HG02623 (cell line): ENCODE data around the gene AFF2.
A peak's percentile ranks its signal among the peaks of the same experiment; 100 is the strongest.

Experiments used
- ATAC-seq: cut with Tn5 transposase; IDR thresholded peaks from one replicate; pipeline ENCODE4 v1.9.1; 2021; ENCODE audit warnings: moderate library complexity; ENCODE audit not compliant: unreplicated experiment

The AFF2 gene

GRCh38 chrX:148909758-148910157 is 409.3 kb downstream of the AFF2 start:
- no peak for ATAC-seq

- ATAC-seq: no peak
Observed at GRCh38 chrX:148913971-148914370, 413.6 kb downstream of the AFF2 start.

DNA sequence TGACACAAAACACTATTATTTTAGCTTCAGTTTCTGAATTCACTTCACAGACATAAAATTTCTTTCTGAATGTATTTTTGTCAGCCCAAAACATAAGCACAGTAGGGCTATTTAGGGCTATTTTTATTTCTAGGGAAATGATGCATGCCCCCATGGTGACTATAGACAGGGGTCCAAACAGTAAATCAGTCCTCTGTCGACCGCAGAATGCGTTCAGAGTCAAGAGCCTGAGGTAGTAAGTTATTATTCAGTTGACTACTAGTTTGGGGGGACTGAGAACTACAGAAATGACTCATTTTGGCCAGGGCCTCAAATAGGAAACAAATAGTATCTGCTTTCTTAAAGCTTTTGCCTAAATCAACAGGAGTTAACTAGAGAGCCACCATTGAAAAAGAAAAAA is 414.4 kb downstream of the AFF2 start:
- ATAC-seq: peak; percentile 80

DNA sequence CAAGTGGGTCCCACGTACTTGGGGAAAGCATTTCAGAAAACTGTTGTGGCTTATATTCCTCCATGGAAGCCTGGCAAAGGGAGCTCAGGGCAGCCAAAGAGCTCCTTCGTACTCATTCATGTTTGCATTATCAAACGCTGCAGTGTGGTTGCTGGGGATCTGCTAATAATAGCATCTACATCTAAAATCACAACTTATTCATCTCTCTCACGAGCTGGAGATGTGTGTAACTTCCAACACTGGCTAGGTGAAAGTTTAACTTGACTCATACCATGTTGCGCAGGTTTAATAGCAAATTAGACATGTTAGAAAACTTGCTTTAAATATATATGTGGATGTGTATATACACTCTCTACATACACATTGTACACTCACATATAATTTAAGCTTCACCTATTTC is 415.1 kb downstream of the AFF2 start:
- ATAC-seq: peak; percentile 20

- no peak for ATAC-seq
Observed at GRCh38 chrX:148917441-148917840, 417.0 kb downstream of the AFF2 start.

GRCh38 chrX:148923631-148924030 is 423.2 kb downstream of the AFF2 start:
- no peak for ATAC-seq

GRCh38 chrX:148926371-148926770 is 426.0 kb downstream of the AFF2 start:
- no peak for ATAC-seq

DNA sequence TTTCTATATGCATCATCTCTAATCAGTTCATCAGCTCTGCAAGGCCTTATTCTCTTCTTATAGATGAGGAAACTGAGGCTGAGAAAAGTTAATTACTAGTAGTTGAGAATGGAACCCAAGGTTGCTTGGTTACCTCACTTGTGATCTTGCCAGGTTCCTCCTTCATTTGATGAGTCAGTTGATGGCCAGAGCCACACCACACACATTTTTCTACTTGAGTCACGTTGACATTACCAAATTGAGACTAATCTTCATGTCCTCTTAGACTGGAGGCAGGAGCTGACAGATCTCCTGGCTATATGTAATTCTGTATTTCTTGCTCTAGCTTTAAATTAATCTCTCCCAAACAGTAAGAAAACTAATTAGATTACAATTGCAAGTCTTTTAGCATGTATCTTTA is 428.4 kb downstream of the AFF2 start:
- ATAC-seq: no peak

DNA sequence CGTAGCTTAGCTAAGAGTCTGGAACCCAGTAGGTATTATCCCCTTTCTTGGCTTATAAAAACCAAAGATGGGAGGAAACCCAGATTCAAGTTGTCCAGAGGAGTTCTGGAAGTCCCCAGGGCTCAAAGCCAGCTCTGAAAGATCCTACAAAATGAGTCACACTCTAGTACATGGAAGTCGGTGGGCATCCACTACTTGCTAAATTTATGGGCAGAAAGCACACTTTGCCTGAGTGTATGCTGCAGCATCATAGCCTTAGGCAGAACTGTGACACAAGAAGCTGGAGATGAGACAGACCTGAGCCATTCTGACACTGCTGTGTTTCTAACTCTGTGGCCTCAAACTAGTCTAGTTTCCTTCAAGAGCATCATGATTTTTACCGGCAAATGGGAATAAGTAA is 429.3 kb downstream of the AFF2 start:
- no peak for ATAC-seq

GRCh38 chrX:148930206-148930729 is 429.9 kb downstream of the AFF2 start:
- no peak for ATAC-seq

- ATAC-seq: no peak
Observed at GRCh38 chrX:148933881-148934280, 433.5 kb downstream of the AFF2 start.

- ATAC-seq: no peak
Observed at GRCh38 chrX:148938348-148938747, 437.9 kb downstream of the AFF2 start.

DNA sequence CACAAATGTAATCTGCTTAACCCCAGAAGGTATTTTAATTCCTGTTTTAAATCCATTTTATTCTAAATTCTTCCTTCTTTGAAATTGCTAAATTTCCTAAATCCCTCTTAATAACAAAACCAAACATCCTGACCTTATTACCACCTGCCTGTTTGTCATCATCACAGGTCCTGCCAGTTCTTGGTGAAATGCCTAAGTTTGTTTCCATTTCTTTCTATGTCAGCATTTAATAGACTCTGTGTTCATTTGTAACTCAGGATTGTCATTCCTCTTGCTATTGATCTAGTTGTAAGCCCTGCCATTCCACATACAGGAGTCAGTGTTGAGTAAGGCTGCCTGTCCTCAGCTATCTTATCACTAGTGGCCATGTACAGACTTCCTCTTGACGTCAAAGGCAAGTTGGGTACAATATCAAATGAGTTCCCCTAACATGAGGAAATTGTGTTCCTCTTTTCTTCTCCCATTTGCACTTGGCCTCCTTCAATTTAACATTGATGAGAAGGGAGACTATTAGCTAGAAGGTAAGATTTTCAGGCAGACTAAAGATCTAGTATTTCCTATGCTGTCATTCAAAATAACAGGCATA is 440.1 kb downstream of the AFF2 start:
- no peak for ATAC-seq

- ATAC-seq: no peak
Observed at GRCh38 chrX:148942754-148943153, 442.3 kb downstream of the AFF2 start.

GRCh38 chrX:148947399-148947975 is 447.1 kb downstream of the AFF2 start:
- ATAC-seq: no peak

- ATAC-seq: no peak
Observed at GRCh38 chrX:148956352-148956751, 455.9 kb downstream of the AFF2 start.

DNA sequence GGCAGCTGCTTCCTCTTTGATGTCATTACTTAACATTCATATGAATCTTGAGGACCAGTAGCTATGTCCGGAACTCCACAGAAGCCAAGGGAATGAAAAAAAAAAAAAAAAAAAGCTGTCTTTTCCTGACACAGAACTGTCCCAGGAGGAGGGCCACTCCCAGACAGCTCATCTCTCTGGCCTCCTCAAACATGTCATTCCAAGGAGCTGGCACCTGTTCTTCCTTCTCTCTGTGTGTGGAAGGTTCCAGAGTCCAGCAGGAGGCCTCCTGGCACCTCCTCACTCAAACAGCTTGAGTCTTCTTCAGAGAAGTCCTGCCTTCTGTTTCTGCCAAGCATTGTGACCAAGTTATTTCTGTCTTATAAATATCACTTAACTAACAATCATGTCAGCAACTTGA is 458.5 kb downstream of the AFF2 start:
- ATAC-seq: no peak

DNA sequence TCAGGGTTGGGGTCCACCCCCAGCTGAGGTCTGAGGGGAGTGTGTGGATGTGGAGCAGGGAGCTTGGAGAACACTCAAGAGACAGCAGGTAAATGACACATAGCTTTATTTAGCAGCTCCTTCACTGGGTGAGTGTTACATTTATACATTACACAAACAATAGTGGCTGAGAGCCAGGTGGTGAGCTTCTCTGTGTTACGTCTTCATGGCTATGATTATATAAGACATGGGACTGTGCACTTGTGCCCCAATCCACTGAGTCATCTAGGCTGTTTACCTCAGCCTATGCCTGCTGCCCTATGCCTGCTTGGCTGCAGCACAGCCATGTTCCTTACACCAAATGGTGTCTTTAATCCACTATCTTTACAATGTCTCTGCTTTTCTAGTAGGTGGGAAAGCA is 459.6 kb downstream of the AFF2 start:
- no peak for ATAC-seq

- ATAC-seq: no peak
Observed at GRCh38 chrX:148961985-148962384, 461.6 kb downstream of the AFF2 start.

GRCh38 chrX:148976571-148977400 is 476.4 kb downstream of the AFF2 start:
- ATAC-seq: no peak

DNA sequence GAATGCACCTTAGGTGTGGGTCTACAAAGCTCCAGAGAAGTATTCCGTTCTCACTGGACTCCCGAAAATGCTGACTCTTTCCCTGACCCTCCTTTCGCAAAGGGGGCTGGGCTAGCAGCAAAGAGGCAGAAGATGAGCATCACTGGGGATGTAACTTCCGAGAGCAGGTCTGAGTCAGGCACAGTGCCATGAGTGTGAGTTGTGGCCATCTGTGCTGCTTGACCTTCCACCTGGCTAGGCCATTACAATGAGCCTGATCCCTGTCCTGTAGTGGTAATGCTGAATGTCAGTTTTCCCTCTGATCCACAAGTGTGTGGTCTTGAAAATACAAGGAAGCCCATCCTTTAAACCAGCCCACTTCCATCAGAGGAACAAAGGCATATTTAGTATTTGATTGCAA is 479.4 kb downstream of the AFF2 start:
- ATAC-seq: no peak

DNA sequence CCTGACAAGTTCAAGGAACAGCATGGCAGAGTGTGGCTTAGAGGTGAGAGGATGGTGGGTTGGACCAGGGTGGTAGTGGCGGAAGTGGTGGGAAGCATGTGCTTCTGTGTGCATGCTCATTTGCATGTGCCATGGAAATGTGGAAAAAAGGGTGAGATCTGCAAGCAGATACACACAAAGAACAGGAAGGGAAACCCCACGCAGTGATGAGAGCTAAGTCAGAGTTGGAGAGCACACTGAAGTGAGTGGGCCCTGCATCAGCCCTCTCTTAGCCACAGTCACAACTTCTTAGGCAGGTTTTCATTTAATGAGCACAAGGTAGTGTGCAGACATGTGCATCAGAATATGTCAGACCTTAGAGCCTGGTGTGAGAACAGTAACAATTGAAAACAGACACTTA is 483.8 kb downstream of the AFF2 start:
- ATAC-seq: no peak
